K562 (cell line): Measurements from ENCODE around the gene GPR107. TPM values are rescaled to one million over a fixed set of nuclear protein-coding genes. Genes with fewer than 3 reads are reported as not detected.

Experiments used
- ATAC-seq: fragments of 200-7000 bp; cut with Tn5 transposase; 3 replicates; pipeline ENCODE4 v1.9.1; 2020; ENCODE audit warnings: moderate library complexity
- BruUV-seq: library from RNA; stranded (reverse); fragments of 400-500 nt; replicated peaks from 2 replicates; lab custom pipeline; 2021; lab: Mats Ljungman, UMichigan
- CTCF ChIA-PET: fragments of 300-600 bp; formaldehyde crosslinking; extraction: SDS; loops from one replicate; lab custom pipeline; 2021; ENCODE audit warnings: low intra/inter-chr PET ratio; lab: Yijun Ruan, JAX
- POLR2A ChIA-PET: fragments of 300-600, 350-650 bp; sonication (Branson Sonifier 250); formaldehyde crosslinking; extraction: SDS; loops from one replicate; lab custom pipeline; 2021; ENCODE audit warnings: antibody characterized with exemption, inconsistent platforms; lab: Yijun Ruan, JAX
- DNase-seq, 4 experiments: peaks; one replicate each; pipeline versions ENCODE4 v3.0.0 to v3.0.0-alpha.2; 2011 to 2018; ENCODE audit warnings: low spot score in 3 of 4, mixed read lengths in 3 of 4; ENCODE audit errors: extremely low read depth in 1 of 4
- FAIRE-seq: peaks from 2 replicates; lab custom pipeline; 2011; peaks lifted over from hg19 to GRCh38; lab: Jason Lieb, UNC
- H2AFZ ChIP-seq: 2 replicates; pipeline ENCODE4 v1.6.0; 2011; ENCODE audit warnings: low read depth, low read length, control low read depth, inconsistent platforms
- H3K27ac ChIP-seq: fragments of 200-600 bp; 3 replicates; pipeline ENCODE4 v1.8.0; 2011; ENCODE audit warnings: low read depth, mild to moderate bottlenecking, control low read depth, inconsistent platforms, low read length, moderate library complexity, mixed read lengths; ENCODE audit errors: extremely low read depth
- H3K27me3 ChIP-seq, 2 experiments: fragments of 300-600 bp in 1 of 2; 2 replicates in 1 of 2; 3 replicates in 1 of 2; pipeline versions ENCODE4 v1.6.0 to v1.8.0; 2011; ENCODE audit warnings: inconsistent platforms in 2 of 2, low read length in 2 of 2, mild to moderate bottlenecking in 1 of 2, mixed read lengths in 1 of 2, moderate library complexity in 1 of 2; ENCODE audit not compliant: control insufficient read depth in 2 of 2, insufficient read depth in 2 of 2
- H3K36me3 ChIP-seq: fragments of 300-600 bp; 3 replicates; pipeline ENCODE4 v1.8.0; 2011; ENCODE audit warnings: mild to moderate bottlenecking, low read length, inconsistent platforms; ENCODE audit not compliant: control insufficient read depth, insufficient read depth
- H3K4me1 ChIP-seq, 2 experiments: fragments of 200-600 bp in 1 of 2; replicated peaks in 1 of 2; 2 replicates in 1 of 2; 3 replicates in 1 of 2; pipeline versions ENCODE4 v1.5.1 to v1.8.0; 2011; ENCODE audit warnings: inconsistent platforms in 2 of 2, low read length in 2 of 2, mild to moderate bottlenecking in 1 of 2, mixed read lengths in 1 of 2, moderate library complexity in 1 of 2; ENCODE audit not compliant: control insufficient read depth in 2 of 2, insufficient read depth in 2 of 2
- H3K4me2 ChIP-seq: 2 replicates; pipeline ENCODE4 v1.6.1; 2011; ENCODE audit warnings: low read length, control low read depth, inconsistent platforms, mixed read lengths; ENCODE audit not compliant: insufficient read depth
- H3K4me3 ChIP-seq: fragments of 200-600 bp; sonication (generic), shearing (Covaris generic); 2 replicates; pipeline ENCODE4 v1.5.1; 2016; ENCODE audit warnings: control low read depth, inconsistent platforms
- H3K79me2 ChIP-seq: fragments of 200-600 bp; 3 replicates; pipeline ENCODE4 v1.8.0; 2011; ENCODE audit warnings: low read length, inconsistent platforms; ENCODE audit not compliant: control insufficient read depth, insufficient read depth
- H3K9ac ChIP-seq, 2 experiments: 2 replicates each; pipeline versions ENCODE4 v1.6.0 to v1.6.1; 2011; ENCODE audit warnings: low read depth in 2 of 2, low read length in 2 of 2, control low read depth in 1 of 2, inconsistent platforms in 1 of 2, mild to moderate bottlenecking in 1 of 2, mixed read lengths in 1 of 2; ENCODE audit not compliant: insufficient read depth in 1 of 2
- H3K9me1 ChIP-seq: one replicate; pipeline ENCODE4 v1.6.0; 2011; ENCODE audit warnings: inconsistent platforms, mild to moderate bottlenecking, low read length, moderate library complexity; ENCODE audit not compliant: control insufficient read depth, insufficient read depth
- H3K9me3 ChIP-seq: replicated peaks from 2 replicates; pipeline ENCODE4 v1.5.1; 2011; ENCODE audit warnings: low read depth, low read length, inconsistent platforms; ENCODE audit not compliant: control insufficient read depth, insufficient read depth
- H4K20me1 ChIP-seq: replicated peaks from 2 replicates; pipeline ENCODE4 v1.6.1; 2011; ENCODE audit warnings: low read length, inconsistent platforms, mixed read lengths; ENCODE audit not compliant: control insufficient read depth, insufficient read depth
- DACH1 ChIP-seq: fragments of 450-650 bp; IDR thresholded peaks from 2 replicates; pipeline ENCODE4 v1.6.1; 2018; ENCODE audit not compliant: partially characterized antibody
- HNRNPLL ChIP-seq: fragments of 200-400 bp; formaldehyde crosslinking; IDR thresholded peaks from 2 replicates; pipeline ENCODE4 v1.6.1; 2017; ENCODE audit warnings: low read length, low read depth, mild to moderate bottlenecking; ENCODE audit not compliant: poor library complexity, severe bottlenecking
- NFIC ChIP-seq: fragments of 450-650 bp; IDR thresholded peaks from 2 replicates; pipeline ENCODE4 v1.6.1; 2017; ENCODE audit warnings: mild to moderate bottlenecking, inconsistent platforms
- POLR2G ChIP-seq: fragments of 200-400 bp; formaldehyde crosslinking; IDR thresholded peaks from 2 replicates; pipeline ENCODE4 v1.6.1; 2017; ENCODE audit warnings: low read depth, mild to moderate bottlenecking, antibody characterized with exemption, low read length, moderate library complexity
- WGBS: fragments of 100-300 bp; shearing (Covaris generic); methylation state at CpG from one replicate; pipeline ENCODE4 v1.1.6; 2016; ENCODE audit warnings: low coverage, mixed read lengths; ENCODE audit not compliant: insufficient coverage; ENCODE audit errors: missing lambda C conversion rate; 5-methylcytosine and 5-hydroxymethylcytosine counted together
- in situ Hi-C: fragments of 300-500 bp; cut with MboI; formaldehyde crosslinking; loops from 4 replicates; pipeline ENCODE4 v1.15.0; 2018; ENCODE audit warnings: inconsistent platforms, mixed read lengths
- intact Hi-C: fragments of 100-400 bp; cut with micrococcal nuclease; formaldehyde crosslinking; loops from 2 replicates; pipeline ENCODE4 v1.14.2; 2022
- polyA plus RNA-seq, 8 experiments: library from polyadenylated mRNA; depleted of rRNA in 4 of 8; stranded (reverse) in 5 of 8; unstranded in 3 of 8; fragments of >200 nt; fragmentation: Nextera tagmentation in 2 of 8; fragmentation: Illumina TruSeq in 1 of 8; extraction: Ambion mirVana in 2 of 8; extraction: Trizol in 1 of 8; gene quantifications; 2 replicates each; pipeline versions ENCODE4 v1.2.1 to v1.2.3, GENCODE V29; 2011 to 2014; ENCODE audit warnings: inconsistent platforms in 1 of 8, missing spikeins in 1 of 8
- total RNA-seq, 7 experiments: library from RNA; depleted of rRNA in 6 of 7; stranded (reverse); fragments of >200 nt in 6 of 7; fragmentation: Illumina TruSeq in 2 of 7; extraction: Trizol in 2 of 7; gene quantifications; 2 replicates each; pipeline versions ENCODE4 v1.2.1 to v1.2.3, GENCODE V29; 2011 to 2021; ENCODE audit warnings: low replicate concordance in 1 of 7

The GPR107 gene
- total and polyA plus RNA-seq, 9 of the 15 experiments (the other 6 are each of a cell fraction or from before 2014, with no cell fraction given), result 3.2 to 34.6 (median 14.4) TPM

GRCh38 chr9:130118841-130119518 lies 65.3 kb downstream of the GPR107 start:
- no peak overlapping the region for H3K4me2 ChIP-seq
- FAIRE-seq (no peak), ATAC-seq (no peak), DNase-seq (no peak)
- no peaks in the 10 kb centered on the region for H3K9me1 ChIP-seq
- 84% methylated on average over 17 of the region's 17 CpGs for WGBS
- no peaks in the 10 kb centered on the region for H3K79me2 ChIP-seq
- TF ChIP-seq DACH1, result no peak
- TF ChIP-seq POLR2G, result 0 out of 2 replicates have a peak, but pooled peaks have one; percentile 16
- peak; percentile 47 for TF ChIP-seq NFIC
- no peak for TF ChIP-seq HNRNPLL
- H3K9ac ChIP-seq, result peak overlapping the region in 1 of 2 experiments; percentile 73; a peak in 2 of 4 replicates
- no peaks in the 10 kb centered on the region for H3K27me3 ChIP-seq
- in situ Hi-C loops (no loop called here), intact Hi-C loops (no loop called here)
- ChIA-PET CTCF (no interaction called here), POLR2A (interaction anchor here (0.6 to 1.2 kb wide), 2 partner anchors 10 to 233 kb away, joined by 4 read pairs; no protein-coding TSS in a partner anchor)
- no peak overlapping the region for H3K4me3 ChIP-seq
- H3K4me1 ChIP-seq, result peaks cover 3 to 5% of the 10 kb centered on the region in 2 experiments; a peak in 4 of 5 replicates
- H3K27ac ChIP-seq, result no peak overlapping the region
- H3K36me3 ChIP-seq, result peaks cover 39% of the 10 kb centered on the region; the same call in 2 of the 3 replicates
- no peak overlapping the region for H2AFZ ChIP-seq
- H3K9me3 ChIP-seq, result no peaks in the 10 kb centered on the region
- BruUV-seq, result no TSS peak
- no peaks in the 10 kb centered on the region for H4K20me1 ChIP-seq
